ELR (cell line): Measurements from ENCODE around the gene STAB2.
"Not testable (repeated sequence)": the region's sequence is repeated elsewhere in the genome, so short reads cannot be mapped to it uniquely, and the experiment has no call there.

Experiments used
- DNase-seq: peaks from one replicate; pipeline ENCODE4 v3.0.0-alpha.2; 2015; ENCODE audit warnings: low read depth

STAB2 gene

GRCh38 chr12:103808239-103808880 lies 221.3 kb downstream of the STAB2 start:
- DNase-seq, result no peak

- DNase-seq, result no peak
Measured at GRCh38 chr12:103809154-103809553, 222.1 kb downstream of the STAB2 start.

- not testable (repeated sequence) for DNase-seq
Measured at GRCh38 chr12:103809639-103810038, 222.6 kb downstream of the STAB2 start.

- no peak for DNase-seq
Measured at GRCh38 chr12:103810111-103810510, 223.0 kb downstream of the STAB2 start.

- DNase-seq, result no peak
Measured at GRCh38 chr12:103811791-103812190, 224.7 kb downstream of the STAB2 start.

GRCh38 chr12:103812789-103813188 lies 225.7 kb downstream of the STAB2 start:
- no peak for DNase-seq

- no peak for DNase-seq
Measured at GRCh38 chr12:103813426-103813825, 226.4 kb downstream of the STAB2 start.

GRCh38 chr12:103813949-103814348 lies 226.9 kb downstream of the STAB2 start:
- no peak for DNase-seq

- no peak for DNase-seq
Measured at GRCh38 chr12:103814436-103814835, 227.4 kb downstream of the STAB2 start.
